HEK293 (cell line): ENCODE measurements around the gene ATP1A3.

Experiments used
- CTCF ChIA-PET: fragments of 350-600 bp; formaldehyde crosslinking; extraction: SDS; loops from one replicate; lab custom pipeline; 2021; ENCODE audit warnings: antibody characterized with exemption; lab: Yijun Ruan, JAX
- POLR2A ChIA-PET: fragments of 300-600 bp; formaldehyde crosslinking; extraction: SDS; loops from one replicate; lab custom pipeline; 2020; ENCODE audit warnings: antibody characterized with exemption, inconsistent platforms; lab: Yijun Ruan, JAX
- H3K27ac ChIP-seq: fragments of 200-500 bp; sonication (Bioruptor generic); 2 replicates; pipeline ENCODE4 v1.5.1; 2014; ENCODE audit warnings: low read depth, low read length, control low read depth, inconsistent platforms; ENCODE audit errors: extremely low read depth
- H3K36me3 ChIP-seq, 2 experiments: fragments of 200-500 bp in 1 of 2; sonication (Bioruptor generic) in 1 of 2; 1 replicate in 1 of 2; 2 replicates in 1 of 2; pipeline ENCODE4 v1.5.1; 2014 to 2017; ENCODE audit warnings: inconsistent platforms in 2 of 2, low read length in 2 of 2; ENCODE audit not compliant: control insufficient read depth in 2 of 2, insufficient read depth in 1 of 2
- H3K4me1 ChIP-seq: fragments of 200-500 bp; sonication (Bioruptor generic); 2 replicates; pipeline ENCODE4 v1.5.1; 2014; ENCODE audit warnings: mild to moderate bottlenecking, low read length, inconsistent platforms; ENCODE audit not compliant: control insufficient read depth, insufficient read depth
- H3K4me3 ChIP-seq: 2 replicates; pipeline ENCODE4 v1.5.1; 2011; ENCODE audit warnings: low read depth, mild to moderate bottlenecking, control low read depth, low read length, moderate library complexity
- H3K9me3 ChIP-seq: fragments of 200-500 bp; sonication (Bioruptor generic); 2 replicates; pipeline ENCODE4 v1.5.1; 2014; ENCODE audit warnings: low read depth, low read length, inconsistent platforms; ENCODE audit not compliant: control insufficient read depth, insufficient read depth
- BCL11A ChIP-seq: fragments of 450-650 bp; formaldehyde crosslinking; IDR thresholded peaks from 2 replicates; pipeline ENCODE4 v1.5.1; 2016; ENCODE audit warnings: low read depth, missing biosample characterization, missing genetic modification characterization
- GLIS1 ChIP-seq: fragments of 450-650 bp; formaldehyde crosslinking; IDR thresholded peaks from 2 replicates; pipeline ENCODE4 v1.5.1; 2016; ENCODE audit warnings: missing biosample characterization, missing genetic modification characterization
- KLF16 ChIP-seq: fragments of 450-650 bp; formaldehyde crosslinking; IDR thresholded peaks from 2 replicates; pipeline ENCODE4 v1.5.1; 2017; ENCODE audit warnings: missing biosample characterization, missing genetic modification characterization
- KLF9 ChIP-seq: fragments of 450-650 bp; formaldehyde crosslinking; IDR thresholded peaks from 2 replicates; pipeline ENCODE4 v1.5.1; 2016; ENCODE audit warnings: missing biosample characterization, missing genetic modification characterization, low read depth
- OSR2 ChIP-seq: fragments of 450-650 bp; formaldehyde crosslinking; IDR thresholded peaks from 2 replicates; pipeline ENCODE4 v1.5.1; 2016; ENCODE audit warnings: missing biosample characterization, missing genetic modification characterization
- OVOL3 ChIP-seq: fragments of 450-650 bp; formaldehyde crosslinking; IDR thresholded peaks from 2 replicates; pipeline ENCODE4 v1.5.1; 2016; ENCODE audit warnings: missing biosample characterization, missing genetic modification characterization
- PRDM10 ChIP-seq: fragments of 450-650 bp; formaldehyde crosslinking; IDR thresholded peaks from 2 replicates; pipeline ENCODE4 v1.5.1; 2016; ENCODE audit warnings: missing biosample characterization, missing genetic modification characterization
- PRDM6 ChIP-seq: fragments of 450-650 bp; formaldehyde crosslinking; IDR thresholded peaks from 2 replicates; pipeline ENCODE4 v1.5.1; 2017; ENCODE audit warnings: missing biosample characterization, missing genetic modification characterization
- SP7 ChIP-seq: fragments of 450-650 bp; formaldehyde crosslinking; IDR thresholded peaks from 2 replicates; pipeline ENCODE4 v1.5.1; 2016; ENCODE audit warnings: missing biosample characterization, missing genetic modification characterization
- WT1 ChIP-seq: fragments of 450-650 bp; formaldehyde crosslinking; IDR thresholded peaks from 2 replicates; pipeline ENCODE4 v1.5.1; 2016; ENCODE audit warnings: missing biosample characterization, missing genetic modification characterization
- YY1 ChIP-seq: fragments of 450-650 bp; formaldehyde crosslinking; IDR thresholded peaks from 2 replicates; pipeline ENCODE4 v1.5.1; 2018; ENCODE audit warnings: missing biosample characterization, missing genetic modification characterization
- ZBTB49 ChIP-seq: fragments of 450-650 bp; formaldehyde crosslinking; IDR thresholded peaks from 2 replicates; pipeline ENCODE4 v1.5.1; 2016; ENCODE audit warnings: missing biosample characterization, missing genetic modification characterization, low read depth
- ZBTB8A ChIP-seq: fragments of 450-650 bp; formaldehyde crosslinking; IDR thresholded peaks from 2 replicates; pipeline ENCODE4 v1.5.1; 2016; ENCODE audit warnings: missing biosample characterization, missing genetic modification characterization
- ZEB2 ChIP-seq: fragments of 450-650 bp; formaldehyde crosslinking; IDR thresholded peaks from 2 replicates; pipeline ENCODE4 v1.5.1; 2016; ENCODE audit warnings: missing biosample characterization, missing genetic modification characterization
- ZFHX2 ChIP-seq: fragments of 450-650 bp; formaldehyde crosslinking; conservative IDR thresholded peaks from 2 replicates; pipeline ENCODE4 v1.5.1; 2016; ENCODE audit warnings: missing biosample characterization, missing genetic modification characterization
- ZFP37 ChIP-seq: fragments of 450-650 bp; formaldehyde crosslinking; IDR thresholded peaks from 2 replicates; pipeline ENCODE4 v1.5.1; 2016; ENCODE audit warnings: missing biosample characterization, missing genetic modification characterization
- ZNF140 ChIP-seq: fragments of 450-650 bp; formaldehyde crosslinking; IDR thresholded peaks from 2 replicates; pipeline ENCODE4 v1.5.1; 2016; ENCODE audit warnings: missing biosample characterization, missing genetic modification characterization
- ZNF146 ChIP-seq: fragments of 450-650 bp; formaldehyde crosslinking; IDR thresholded peaks from 2 replicates; pipeline ENCODE4 v1.5.1; 2016; ENCODE audit warnings: missing biosample characterization, missing genetic modification characterization
- ZNF155 ChIP-seq: fragments of 450-650 bp; formaldehyde crosslinking; IDR thresholded peaks from 2 replicates; pipeline ENCODE4 v1.5.1; 2016; ENCODE audit warnings: missing biosample characterization, missing genetic modification characterization
- ZNF391 ChIP-seq: fragments of 450-650 bp; formaldehyde crosslinking; IDR thresholded peaks from 2 replicates; pipeline ENCODE4 v1.5.1; 2016; ENCODE audit warnings: low read depth, missing biosample characterization, missing genetic modification characterization, borderline replicate concordance
- ZNF398 ChIP-seq: fragments of 450-650 bp; formaldehyde crosslinking; IDR thresholded peaks from 2 replicates; pipeline ENCODE4 v1.5.1; 2017; ENCODE audit warnings: missing biosample characterization, missing genetic modification characterization
- ZNF629 ChIP-seq: fragments of 450-650 bp; formaldehyde crosslinking; IDR thresholded peaks from 2 replicates; pipeline ENCODE4 v1.5.1; 2017; ENCODE audit warnings: missing biosample characterization, missing genetic modification characterization
- ZNF670 ChIP-seq: fragments of 450-650 bp; formaldehyde crosslinking; IDR thresholded peaks from 2 replicates; pipeline ENCODE4 v1.5.1; 2016; ENCODE audit warnings: missing biosample characterization, missing genetic modification characterization, low read depth
- ZNF785 ChIP-seq: fragments of 450-650 bp; formaldehyde crosslinking; IDR thresholded peaks from 2 replicates; pipeline ENCODE4 v1.5.1; 2016; ENCODE audit warnings: missing biosample characterization, missing genetic modification characterization

The ATP1A3 gene

GRCh38 chr19:42034640-42035391 lies 40.8 kb upstream of the ATP1A3 start (continued):
- TF ChIP-seq ZNF391 (0 out of 2 replicates have a peak, but pooled peaks have one; percentile 41), KLF16 (tag by site-specific recombination) (peak; percentile 87), KLF9 (tag by site-specific recombination) (peak; percentile 78), ZNF398 (peak; percentile 75), ZFP37 (tag by site-specific recombination) (peak; percentile 83; the same call in 1 of the 2 replicates), BCL11A (peak; percentile 63; the same call in 1 of the 2 replicates), ZEB2 (tag by site-specific recombination) (peak; percentile 81), ZNF785 (tag by site-specific recombination) (0 out of 2 replicates have a peak, but pooled peaks have one; percentile 43), ZFHX2 (tag by site-specific recombination) (peak; percentile 89)

GRCh38 chr19:42033413-42033812 lies 39.4 kb upstream of the ATP1A3 start:
- CTCF ChIA-PET = interaction anchor here (0.6 to 2.9 kb wide), 15 partner anchors 10 to 449 kb away, joined by 3 to 57 read pairs (median 7); no protein-coding TSS in a partner anchor
- no peak overlapping the region for H3K4me3 ChIP-seq
- no peaks in the 10 kb centered on the region; a peak in 1 of 3 replicates for H3K36me3 ChIP-seq
- H3K9me3 ChIP-seq = 0 out of 2 replicates have a peak, but pooled peaks cover 2% of the 10 kb centered on the region
- POLR2A ChIA-PET = interaction anchor here (0.6 kb wide), 2 partner anchors 15 to 55 kb away, joined by 3 read pairs; no protein-coding TSS in a partner anchor
- no peak overlapping the region for H3K27ac ChIP-seq
- peaks cover 29% of the 10 kb centered on the region for H3K4me1 ChIP-seq
- peak; percentile 23; the same call in 1 of the 2 replicates for TF ChIP-seq SP7 (tag by site-specific recombination)
- TF ChIP-seq ZNF629 (tag by site-specific recombination) = no peak
- TF ChIP-seq YY1 (tag by site-specific recombination) = no peak
- no peak for TF ChIP-seq ZNF140 (tag by site-specific recombination)
- TF ChIP-seq ZNF155 (tag by site-specific recombination) = no peak
- no peak for TF ChIP-seq ZNF146
- TF ChIP-seq ZNF670 (tag by site-specific recombination) = no peak
- TF ChIP-seq GLIS1 (tag by site-specific recombination) = peak; percentile 72
- TF ChIP-seq PRDM6 (tag by site-specific recombination) = peak; percentile 77
- no peak for TF ChIP-seq ZBTB49 (tag by site-specific recombination)
- peak; percentile 76 for TF ChIP-seq OSR2
- no peak for TF ChIP-seq ZBTB8A (tag by site-specific recombination)
- peak; percentile 66; the same call in 1 of the 2 replicates for TF ChIP-seq PRDM10 (tag by site-specific recombination)
- TF ChIP-seq OVOL3 (tag by site-specific recombination) = 0 out of 2 replicates have a peak, but pooled peaks have one; percentile 27
- peak; percentile 19; the same call in 1 of the 2 replicates for TF ChIP-seq KLF16 (tag by site-specific recombination)
- TF ChIP-seq WT1 = peak; percentile 96
- peak; percentile 67 for TF ChIP-seq ZNF398
